Measurements from ENCODE around the gene PCID2. TPM values are rescaled to one million over a fixed set of nuclear protein-coding genes. Genes with fewer than 3 reads are reported as not detected.

PCID2 gene
- total and polyA plus RNA-seq, 2 donors (not counting 1 experiment from before 2014, with no cell fraction given): 52.2 to 61.1 TPM

DNA sequence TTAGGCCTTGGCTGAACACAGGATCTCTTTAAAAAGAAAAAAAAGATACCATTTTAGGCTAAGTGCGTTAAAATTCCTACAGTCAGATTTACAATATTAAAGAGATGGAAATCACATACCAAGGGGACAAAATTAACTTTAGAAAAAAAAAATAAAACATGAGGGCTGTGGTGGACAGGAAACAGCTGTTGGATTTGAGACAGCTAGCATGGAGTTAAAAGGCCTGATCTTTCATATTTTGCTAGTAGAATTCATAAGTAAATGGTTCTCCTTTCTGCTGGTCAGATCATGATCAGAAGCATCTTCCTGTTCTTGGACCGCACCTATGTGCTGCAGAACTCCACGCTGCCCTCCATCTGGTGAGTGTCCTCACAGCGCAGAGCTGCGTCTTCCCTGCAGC is 20.7 kb upstream of the PCID2 start:
- H3K4me1 Mint-ChIP-seq: no peaks in the 10 kb centered on the region

GRCh38 chr13:113226873-113227450 is 18.5 kb upstream of the PCID2 start:
- TF ChIP-seq, protein P1, sequence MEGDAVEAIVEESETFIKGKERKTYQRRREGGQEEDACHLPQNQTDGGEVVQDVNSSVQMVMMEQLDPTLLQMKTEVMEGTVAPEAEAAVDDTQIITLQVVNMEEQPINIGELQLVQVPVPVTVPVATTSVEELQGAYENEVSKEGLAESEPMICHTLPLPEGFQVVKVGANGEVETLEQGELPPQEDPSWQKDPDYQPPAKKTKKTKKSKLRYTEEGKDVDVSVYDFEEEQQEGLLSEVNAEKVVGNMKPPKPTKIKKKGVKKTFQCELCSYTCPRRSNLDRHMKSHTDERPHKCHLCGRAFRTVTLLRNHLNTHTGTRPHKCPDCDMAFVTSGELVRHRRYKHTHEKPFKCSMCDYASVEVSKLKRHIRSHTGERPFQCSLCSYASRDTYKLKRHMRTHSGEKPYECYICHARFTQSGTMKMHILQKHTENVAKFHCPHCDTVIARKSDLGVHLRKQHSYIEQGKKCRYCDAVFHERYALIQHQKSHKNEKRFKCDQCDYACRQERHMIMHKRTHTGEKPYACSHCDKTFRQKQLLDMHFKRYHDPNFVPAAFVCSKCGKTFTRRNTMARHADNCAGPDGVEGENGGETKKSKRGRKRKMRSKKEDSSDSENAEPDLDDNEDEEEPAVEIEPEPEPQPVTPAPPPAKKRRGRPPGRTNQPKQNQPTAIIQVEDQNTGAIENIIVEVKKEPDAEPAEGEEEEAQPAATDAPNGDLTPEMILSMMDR (IDR thresholded peaks at IDR 0.05): no peak
- TF ChIP-seq EZH2 (IDR thresholded peaks at IDR 0.05; ENCODE audit: borderline replicate concordance, insufficient read depth, low read depth, low read length, poor library complexity, severe bottlenecking): no peak
- Mint-ChIP-seq H3K27me3 (no peaks in the 10 kb centered on the region), H3K9me3 (ENCODE audit: insufficient read depth) (no peaks in the 10 kb centered on the region), H3K4me3 (no peak overlapping the region), H3K27ac (no peak overlapping the region), H3K4me1 (no peaks in the 10 kb centered on the region)
- H3K9me3 ChIP-seq (ENCODE audit: control extremely low read depth in 1 of 3, control insufficient read depth in 2 of 3, insufficient read depth in 1 of 3, low read length in 2 of 3): no peaks in the 10 kb centered on the region
- H3K4me2 ChIP-seq (replicated peaks; ENCODE audit: low read depth, low read length, poor library complexity, severe bottlenecking): no peak overlapping the region
- DNase-seq: no peak
- H2AFZ ChIP-seq (ENCODE audit: insufficient read depth, low read depth, low read length, poor library complexity, severe bottlenecking): no peak overlapping the region
- H3K27me3 ChIP-seq (replicated peaks in 1 of 4; ENCODE audit: control extremely low read depth in 1 of 4, control insufficient read depth in 3 of 4, insufficient read depth in 4 of 4, low read length in 3 of 4): no peaks in the 10 kb centered on the region
- no peak overlapping the region for H3K4me3 ChIP-seq (ENCODE audit: control extremely low read depth in 1 of 5, extremely low read depth in 1 of 5, insufficient read depth in 1 of 5, low read depth in 2 of 5, low read length in 4 of 5)
- H3K27ac ChIP-seq (ENCODE audit: low read length in 2 of 2): no peak overlapping the region
- H3K4me1 ChIP-seq (ENCODE audit: control insufficient read depth in 2 of 2, insufficient read depth in 2 of 2, low read length in 2 of 2): no peaks in the 10 kb centered on the region
- WGBS (ENCODE audit: insufficient coverage): 100% methylated on average over 7 of the region's 7 CpGs
- no peak for ATAC-seq (ENCODE audit: low read depth)
- intact Hi-C loops (cut with micrococcal nuclease): no loop called here
- H3K36me3 ChIP-seq (replicated peaks in 1 of 2; ENCODE audit: control extremely low read depth in 1 of 2, control insufficient read depth in 1 of 2, extremely low read depth in 1 of 2, insufficient read depth in 2 of 2, low read length in 1 of 2): peaks cover 0 to 76% of the 10 kb centered on the region in 2 experiments
- ChIA-PET CTCF (no interaction called here), POLR2A (no interaction called here)
- peaks cover 22% of the 10 kb centered on the region for H3K79me2 ChIP-seq (ENCODE audit: control insufficient read depth, insufficient read depth, low read length)
- H3K9ac ChIP-seq (ENCODE audit: low read length): no peak overlapping the region
- H4K20me1 ChIP-seq (ENCODE audit: control insufficient read depth, insufficient read depth, low read length, poor library complexity, severe bottlenecking): peaks cover 36% of the 10 kb centered on the region

More for the DNA sequence above, 20.7 kb upstream of the PCID2 start:
- peaks cover 0 to 69% of the 10 kb centered on the region in 2 experiments for H3K36me3 ChIP-seq (replicated peaks in 1 of 2; ENCODE audit: control extremely low read depth in 1 of 2, control insufficient read depth in 1 of 2, extremely low read depth in 1 of 2, insufficient read depth in 2 of 2, low read length in 1 of 2)
- Mint-ChIP-seq H3K9me3 (ENCODE audit: insufficient read depth) (no peaks in the 10 kb centered on the region), H3K4me3 (no peak overlapping the region), H3K27ac (no peak overlapping the region), H3K27me3 (no peaks in the 10 kb centered on the region)
- CTCF ChIA-PET: no interaction called here
- H3K9ac ChIP-seq (ENCODE audit: low read length): no peak overlapping the region
- no peak for ATAC-seq (ENCODE audit: low read depth)
- no peak overlapping the region for H2AFZ ChIP-seq (ENCODE audit: insufficient read depth, low read depth, low read length, poor library complexity, severe bottlenecking)
- POLR2A ChIA-PET: no interaction called here
- intact Hi-C loops (cut with micrococcal nuclease): no loop called here
- peaks cover 20% of the 10 kb centered on the region for H4K20me1 ChIP-seq (ENCODE audit: control insufficient read depth, insufficient read depth, low read length, poor library complexity, severe bottlenecking)
- no peak overlapping the region for H3K4me3 ChIP-seq (ENCODE audit: control extremely low read depth in 1 of 5, extremely low read depth in 1 of 5, insufficient read depth in 1 of 5, low read depth in 2 of 5, low read length in 4 of 5)
- no peaks in the 10 kb centered on the region for H3K4me1 ChIP-seq (ENCODE audit: control insufficient read depth in 2 of 2, insufficient read depth in 2 of 2, low read length in 2 of 2)
- DNase-seq: no peak
- TF ChIP-seq, protein P1 (IDR thresholded peaks at IDR 0.05): no peak
- no peak for TF ChIP-seq EZH2 (IDR thresholded peaks at IDR 0.05; ENCODE audit: borderline replicate concordance, insufficient read depth, low read depth, low read length, poor library complexity, severe bottlenecking)
- no peaks in the 10 kb centered on the region for H3K9me3 ChIP-seq (ENCODE audit: control extremely low read depth in 1 of 3, control insufficient read depth in 2 of 3, insufficient read depth in 1 of 3, low read length in 2 of 3)
- peaks cover 4% of the 10 kb centered on the region for H3K79me2 ChIP-seq (ENCODE audit: control insufficient read depth, insufficient read depth, low read length)
- H3K4me2 ChIP-seq (replicated peaks; ENCODE audit: low read depth, low read length, poor library complexity, severe bottlenecking): no peak overlapping the region
- no peaks in the 10 kb centered on the region for H3K27me3 ChIP-seq (replicated peaks in 1 of 4; ENCODE audit: control extremely low read depth in 1 of 4, control insufficient read depth in 3 of 4, insufficient read depth in 4 of 4, low read length in 3 of 4)
- no peak overlapping the region for H3K27ac ChIP-seq (ENCODE audit: low read length in 2 of 2)
- WGBS (ENCODE audit: insufficient coverage): 100% methylated on average over 4 of the region's 5 CpGs
